Measurements from ENCODE around the gene MBP.

Gene MBP

GRCh38 chr18:77096936-77097886 lies 35.4 kb downstream of the MBP start:
- H3K4me3 ChIP-seq (ENCODE audit: low read depth, low read length), result no peak overlapping the region
- no peak for DNase-seq (ENCODE audit: low read depth)
- TF ChIP-seq MYC (IDR thresholded peaks at IDR 0.05; ENCODE audit: low read depth, low read length) (no peak), POLR2A (IDR thresholded peaks at IDR 0.05; ENCODE audit: extremely low read depth, insufficient read length) (no peak), MAX (IDR thresholded peaks at IDR 0.05; ENCODE audit: low read depth, low read length) (no peak)
- TF ChIP-seq, protein P1, sequence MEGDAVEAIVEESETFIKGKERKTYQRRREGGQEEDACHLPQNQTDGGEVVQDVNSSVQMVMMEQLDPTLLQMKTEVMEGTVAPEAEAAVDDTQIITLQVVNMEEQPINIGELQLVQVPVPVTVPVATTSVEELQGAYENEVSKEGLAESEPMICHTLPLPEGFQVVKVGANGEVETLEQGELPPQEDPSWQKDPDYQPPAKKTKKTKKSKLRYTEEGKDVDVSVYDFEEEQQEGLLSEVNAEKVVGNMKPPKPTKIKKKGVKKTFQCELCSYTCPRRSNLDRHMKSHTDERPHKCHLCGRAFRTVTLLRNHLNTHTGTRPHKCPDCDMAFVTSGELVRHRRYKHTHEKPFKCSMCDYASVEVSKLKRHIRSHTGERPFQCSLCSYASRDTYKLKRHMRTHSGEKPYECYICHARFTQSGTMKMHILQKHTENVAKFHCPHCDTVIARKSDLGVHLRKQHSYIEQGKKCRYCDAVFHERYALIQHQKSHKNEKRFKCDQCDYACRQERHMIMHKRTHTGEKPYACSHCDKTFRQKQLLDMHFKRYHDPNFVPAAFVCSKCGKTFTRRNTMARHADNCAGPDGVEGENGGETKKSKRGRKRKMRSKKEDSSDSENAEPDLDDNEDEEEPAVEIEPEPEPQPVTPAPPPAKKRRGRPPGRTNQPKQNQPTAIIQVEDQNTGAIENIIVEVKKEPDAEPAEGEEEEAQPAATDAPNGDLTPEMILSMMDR (IDR thresholded peaks at IDR 0.05; ENCODE audit: low read depth, low read length), result no peak

DNA sequence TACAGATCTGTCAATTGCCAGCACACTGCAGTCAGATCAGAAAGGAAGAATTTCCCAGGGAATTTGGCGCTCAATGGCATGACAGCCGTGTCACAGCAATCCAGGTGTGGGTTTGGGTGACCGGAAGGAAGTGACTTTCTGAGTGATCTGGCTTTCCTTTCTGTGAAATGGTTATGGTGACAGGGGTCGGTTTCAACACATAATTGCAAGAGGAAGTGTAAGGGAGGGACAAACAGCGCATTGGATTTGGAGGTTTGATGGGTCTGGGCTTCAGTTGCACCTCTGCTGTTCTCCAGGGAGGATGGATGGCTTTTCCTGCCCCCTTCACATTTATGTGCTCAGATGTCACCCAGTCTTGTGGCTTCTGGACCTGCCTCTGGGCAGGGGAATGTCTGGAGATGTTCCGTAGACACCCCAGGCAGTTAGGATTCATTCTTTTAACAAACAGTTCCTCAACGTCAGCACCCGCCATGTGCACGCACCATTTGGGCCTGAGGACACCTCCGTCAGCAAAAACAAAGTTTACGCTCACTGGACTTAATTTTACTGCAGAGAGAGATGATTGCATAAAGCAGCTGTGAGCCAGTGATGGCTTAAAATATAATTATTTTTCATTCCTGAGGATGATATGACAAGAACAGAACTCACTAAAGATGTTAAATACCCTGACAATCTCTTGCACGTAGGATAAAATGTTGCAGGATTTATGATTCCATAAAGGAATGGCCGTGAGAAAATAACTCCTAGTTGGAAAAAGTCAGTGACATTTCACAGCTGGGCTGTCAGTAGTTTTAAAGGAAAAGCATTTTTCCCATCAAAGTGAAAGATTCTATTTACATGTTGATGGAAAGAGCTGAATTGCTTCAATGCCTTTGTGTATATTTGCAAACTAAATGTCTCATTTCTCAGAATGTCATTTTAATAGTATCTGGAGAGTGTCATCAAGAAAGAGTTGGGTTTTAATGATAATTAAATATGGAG lies 36.9 kb downstream of the MBP start:
- H3K4me3 ChIP-seq (ENCODE audit: low read depth, low read length), result no peak overlapping the region
- TF ChIP-seq MYC (IDR thresholded peaks at IDR 0.05; ENCODE audit: low read depth, low read length), result no peak
- no peak for TF ChIP-seq POLR2A (IDR thresholded peaks at IDR 0.05; ENCODE audit: extremely low read depth, insufficient read length)
- TF ChIP-seq, protein P1 (IDR thresholded peaks at IDR 0.05; ENCODE audit: low read depth, low read length), result no peak
- no peak for TF ChIP-seq MAX (IDR thresholded peaks at IDR 0.05; ENCODE audit: low read depth, low read length)
- DNase-seq (ENCODE audit: low read depth), result peak; percentile 73

- DNase-seq (ENCODE audit: low read depth), result no peak
- H3K4me3 ChIP-seq (ENCODE audit: low read depth, low read length), result no peak overlapping the region
- no peak for TF ChIP-seq MYC (IDR thresholded peaks at IDR 0.05; ENCODE audit: low read depth, low read length)
- TF ChIP-seq, protein P1 (IDR thresholded peaks at IDR 0.05; ENCODE audit: low read depth, low read length), result no peak
- TF ChIP-seq POLR2A (IDR thresholded peaks at IDR 0.05; ENCODE audit: extremely low read depth, insufficient read length), result no peak
- TF ChIP-seq MAX (IDR thresholded peaks at IDR 0.05; ENCODE audit: low read depth, low read length), result no peak
Measured at GRCh38 chr18:77093586-77093985, 39.0 kb downstream of the MBP start.

- TF ChIP-seq, protein P1 (IDR thresholded peaks at IDR 0.05; ENCODE audit: low read depth, low read length), result no peak
- TF ChIP-seq MYC (IDR thresholded peaks at IDR 0.05; ENCODE audit: low read depth, low read length), result no peak
- TF ChIP-seq MAX (IDR thresholded peaks at IDR 0.05; ENCODE audit: low read depth, low read length), result no peak
- TF ChIP-seq POLR2A (IDR thresholded peaks at IDR 0.05; ENCODE audit: extremely low read depth, insufficient read length), result no peak
- no peak overlapping the region for H3K4me3 ChIP-seq (ENCODE audit: low read depth, low read length)
- DNase-seq (ENCODE audit: low read depth), result no peak
Measured at GRCh38 chr18:77093067-77093430, 39.5 kb downstream of the MBP start.
